HG03457 (cell line): Measurements from ENCODE around the gene GPS1.
A peak's percentile ranks its signal among the peaks of the same experiment; 100 is the strongest.

Source experiments
- ATAC-seq: cut with Tn5 transposase; IDR thresholded peaks from one replicate; pipeline ENCODE4 v1.9.1; 2021; ENCODE audit warnings: moderate number of reproducible peaks; ENCODE audit not compliant: unreplicated experiment

GPS1 gene

DNA sequence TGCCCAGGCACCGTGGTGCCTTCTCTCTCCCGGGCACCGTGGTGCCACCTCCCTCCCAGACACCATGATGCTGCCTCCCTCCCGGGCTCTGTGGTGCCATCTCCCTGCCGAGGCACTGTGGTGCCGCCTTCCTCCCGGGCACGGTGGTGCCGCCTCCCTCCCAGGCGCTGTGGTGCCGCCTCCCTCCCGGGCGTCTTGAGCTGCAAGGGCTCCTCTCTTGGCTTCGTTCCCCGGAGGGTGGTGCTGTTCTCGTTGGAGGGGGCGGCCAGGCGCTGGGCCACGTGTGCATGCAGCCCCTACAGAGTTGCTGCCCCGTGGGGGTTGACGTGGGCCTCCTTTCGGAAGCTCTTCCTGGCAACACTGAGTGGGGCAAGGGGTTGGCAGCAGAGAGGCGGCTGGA, 37.3 kb upstream of the GPS1 start:
- no peak for ATAC-seq

DNA sequence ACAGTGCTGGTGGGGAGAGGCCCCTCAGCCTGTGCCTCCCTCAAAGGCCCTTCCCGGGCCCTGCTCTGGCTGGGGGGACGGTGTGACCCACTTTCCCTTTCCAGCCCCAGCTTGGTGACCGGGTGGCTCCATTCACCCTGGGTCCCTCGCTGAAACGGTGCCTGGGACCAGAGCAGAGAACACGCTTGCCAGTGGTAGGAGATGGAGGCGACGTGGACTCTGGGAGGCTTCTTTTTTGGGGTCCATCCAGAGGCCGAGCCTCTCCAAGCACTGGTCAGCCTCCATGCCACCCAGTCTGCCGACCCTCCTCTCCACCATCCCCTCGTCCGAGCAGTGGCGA, 36.8 kb upstream of the GPS1 start:
- ATAC-seq, result no peak

DNA sequence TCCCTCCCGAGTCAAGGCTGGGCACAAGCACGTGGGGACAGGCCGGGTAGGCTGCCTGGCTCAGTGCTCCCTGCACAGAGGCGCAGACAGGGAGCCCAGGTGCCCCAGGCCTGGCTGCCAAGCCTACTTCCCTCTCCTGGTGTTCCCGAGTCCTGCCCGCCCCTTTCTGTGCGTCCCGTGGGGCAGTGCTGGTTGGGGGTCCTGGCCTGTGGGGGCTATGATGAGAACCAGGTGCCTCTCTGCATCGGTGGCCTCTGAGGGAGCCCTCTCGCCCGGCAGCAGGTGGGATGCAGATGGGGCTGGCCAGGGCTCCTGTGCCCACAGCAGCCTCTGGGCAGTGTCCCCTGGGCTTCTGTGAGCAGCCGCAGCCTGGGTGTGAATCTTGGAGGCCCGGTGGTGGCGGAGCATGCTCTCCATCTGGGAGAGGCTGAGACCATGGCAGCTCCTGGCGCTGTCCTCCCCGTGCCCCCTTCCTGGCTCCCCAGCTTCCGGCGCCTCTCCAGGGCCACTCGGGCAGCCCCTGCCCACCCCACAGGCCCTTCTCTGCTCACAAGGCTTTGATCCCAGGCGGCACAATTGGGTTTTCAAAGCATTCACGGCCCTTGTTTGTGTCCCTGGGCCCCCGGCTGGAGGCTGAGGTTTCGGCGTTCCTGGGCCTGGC, 36.3 kb upstream of the GPS1 start:
- no peak for ATAC-seq

DNA sequence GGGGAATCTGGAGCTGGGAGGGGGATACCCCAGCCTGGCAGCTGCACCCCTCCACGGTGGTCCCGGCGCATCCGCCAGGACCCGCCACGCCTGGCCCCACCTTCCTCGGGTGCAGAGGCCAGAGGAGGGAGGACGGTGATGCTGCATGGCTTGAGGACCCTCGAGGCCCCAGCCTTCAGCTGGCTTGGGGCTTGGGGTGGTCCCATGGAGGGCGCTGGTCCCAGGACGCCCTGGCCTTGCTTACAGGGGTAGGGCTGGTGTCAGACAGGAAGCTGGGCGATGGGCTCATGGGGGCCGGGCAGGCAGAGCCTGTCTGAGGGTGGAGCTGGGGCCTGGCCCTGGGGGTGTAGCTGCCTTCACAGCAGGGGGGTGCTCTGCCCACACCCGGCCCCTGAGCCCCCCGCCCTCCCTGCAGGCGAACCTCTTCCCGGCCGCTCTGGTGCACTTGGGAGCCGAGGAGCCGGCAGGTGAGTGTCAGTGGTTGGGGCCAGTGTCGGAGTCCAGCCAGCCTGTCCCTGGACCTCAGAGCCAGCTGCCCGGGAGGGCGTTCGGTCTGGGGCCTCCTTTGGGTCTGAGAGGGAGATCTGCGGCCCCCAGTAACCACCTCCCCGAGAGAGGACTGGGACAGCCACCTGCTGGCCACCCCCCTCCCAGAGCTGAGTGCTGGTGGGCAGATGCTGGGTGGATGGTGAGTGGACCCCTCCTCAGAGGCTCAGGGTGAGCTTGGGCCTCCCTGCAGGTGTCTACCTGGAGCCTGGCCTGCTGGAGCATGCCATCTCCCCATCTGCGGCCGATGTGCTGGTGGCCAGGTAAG, 35.4 kb upstream of the GPS1 start:
- no peak for ATAC-seq

DNA sequence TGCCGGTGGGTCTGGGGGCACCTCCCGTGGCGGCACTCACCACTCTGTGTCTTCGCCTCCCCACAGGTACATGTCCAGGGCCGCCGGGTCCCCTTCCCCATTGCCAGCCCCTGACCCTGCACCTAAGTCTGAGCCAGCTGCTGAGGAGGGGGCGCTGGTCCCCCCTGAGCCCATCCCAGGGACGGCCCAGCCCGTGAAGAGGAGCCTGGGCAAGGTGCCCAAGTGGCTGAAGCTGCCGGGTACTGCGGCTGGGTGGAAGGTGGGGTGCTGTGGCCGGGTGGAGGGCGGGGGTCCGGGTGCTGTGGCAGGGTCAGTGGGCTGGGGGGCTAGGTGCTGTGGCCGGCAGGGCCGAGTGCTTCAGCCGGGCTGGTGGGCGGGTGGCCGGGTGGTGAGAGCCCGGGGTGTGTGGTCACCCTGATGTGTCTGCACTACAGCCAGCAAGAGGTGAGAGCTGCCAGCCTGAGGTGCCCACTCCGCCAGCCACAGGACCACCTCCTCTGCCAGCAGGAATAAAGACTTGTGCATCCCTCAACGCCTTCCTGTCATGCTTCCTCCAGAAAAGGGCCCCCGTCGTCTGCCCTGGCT, 34.7 kb upstream of the GPS1 start:
- ATAC-seq, result no peak

DNA sequence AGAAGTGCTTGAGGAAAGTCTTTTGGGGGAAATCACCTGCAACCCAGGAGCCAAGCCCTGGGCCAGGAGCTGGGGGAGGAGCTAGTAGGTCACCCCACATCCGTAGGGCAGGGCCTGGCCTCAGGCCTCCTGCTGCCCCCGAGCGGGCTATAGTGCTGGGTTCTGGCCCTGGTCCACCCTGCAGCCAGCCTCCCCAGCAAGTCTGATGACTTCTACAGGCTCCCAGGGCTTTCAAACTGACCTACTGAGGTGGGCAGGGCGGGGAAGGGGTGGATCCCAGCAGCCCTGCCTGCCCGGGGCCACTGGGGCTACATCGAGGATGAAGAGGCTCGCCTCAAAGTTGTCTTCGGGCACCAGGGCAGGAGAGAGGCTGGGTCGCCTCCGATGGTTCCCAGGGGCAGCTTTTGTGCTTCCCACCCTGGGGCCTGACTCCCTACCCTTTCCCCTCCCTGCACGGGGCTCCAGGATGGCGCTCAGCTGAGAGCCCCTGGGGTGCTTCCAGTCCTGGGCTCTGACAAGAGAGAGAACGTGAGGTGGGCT, 34.0 kb upstream of the GPS1 start:
- ATAC-seq, result no peak

DNA sequence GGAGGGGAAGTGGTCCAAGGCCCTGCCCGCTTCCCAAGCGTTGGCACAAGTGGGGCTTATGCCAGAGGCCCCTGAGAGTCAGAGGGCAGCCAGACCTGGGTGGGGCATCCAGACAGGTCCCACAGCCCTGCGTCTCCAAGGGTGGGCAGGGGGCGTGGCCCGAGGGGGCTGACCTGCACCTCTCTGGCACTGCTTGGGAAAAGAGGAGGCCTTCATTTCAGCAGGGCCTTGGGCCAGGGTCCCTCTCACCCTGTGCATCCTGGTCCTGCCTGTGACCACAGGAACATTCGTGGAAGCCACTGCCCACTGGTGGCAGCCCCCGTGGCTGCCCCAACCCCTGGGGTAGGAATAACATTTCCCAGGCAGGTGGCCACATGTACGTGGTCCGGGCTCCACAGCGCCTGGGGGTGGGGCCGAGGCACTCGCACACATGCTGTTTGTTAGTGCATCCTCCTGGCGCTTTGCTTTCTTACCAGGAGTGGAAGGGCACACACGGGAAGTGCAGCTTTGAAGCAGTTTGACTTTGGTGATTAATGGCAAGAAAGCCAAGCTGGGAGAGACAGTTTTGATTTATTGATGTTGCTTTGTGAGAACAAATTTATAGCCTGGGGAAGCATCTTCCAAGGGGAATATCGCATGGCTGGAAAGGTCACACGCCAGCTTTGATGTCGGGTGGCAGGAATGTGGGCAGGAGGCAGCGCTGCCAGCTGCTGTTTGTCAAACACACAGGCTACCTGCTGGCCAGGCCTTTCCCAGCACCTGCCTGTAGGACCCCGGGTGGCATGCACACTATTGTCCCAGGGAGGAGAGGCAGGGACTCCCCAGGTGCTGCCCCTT, 33.3 kb upstream of the GPS1 start:
- no peak for ATAC-seq

DNA sequence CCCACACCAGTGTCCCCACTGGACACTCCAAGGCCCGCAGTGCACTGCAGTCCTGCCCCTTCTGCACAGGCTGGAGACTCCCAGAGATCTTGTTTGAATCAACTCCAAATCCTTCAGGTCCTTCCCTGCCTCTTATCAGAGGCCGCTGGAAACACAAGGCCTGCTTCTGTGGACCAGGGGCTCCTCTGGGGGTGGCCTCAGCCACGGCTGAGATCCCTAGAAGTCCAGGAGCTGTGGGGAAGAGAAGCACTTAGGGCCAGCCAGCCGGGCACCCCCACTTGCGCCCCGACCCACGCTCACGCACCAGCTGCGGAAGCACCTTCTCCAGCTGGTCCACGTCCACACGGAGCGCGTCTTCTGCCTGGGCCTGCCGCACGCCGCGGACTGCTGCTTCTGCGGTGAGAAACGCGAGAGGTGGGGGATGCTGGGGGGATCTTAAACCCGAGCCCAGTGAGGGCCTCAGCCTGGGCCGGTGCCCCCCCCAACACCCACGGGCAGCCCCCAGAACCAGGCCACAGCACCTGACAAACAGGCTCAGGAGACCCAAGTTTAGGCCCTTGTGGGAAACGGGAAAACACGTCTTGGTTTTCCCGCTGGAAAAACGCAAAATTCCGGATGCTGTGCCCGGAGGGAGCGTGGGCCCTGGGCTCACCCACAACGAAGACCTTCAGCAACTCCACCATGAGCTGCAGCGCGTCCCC, 32.6 kb upstream of the GPS1 start:
- ATAC-seq, result no peak

DNA sequence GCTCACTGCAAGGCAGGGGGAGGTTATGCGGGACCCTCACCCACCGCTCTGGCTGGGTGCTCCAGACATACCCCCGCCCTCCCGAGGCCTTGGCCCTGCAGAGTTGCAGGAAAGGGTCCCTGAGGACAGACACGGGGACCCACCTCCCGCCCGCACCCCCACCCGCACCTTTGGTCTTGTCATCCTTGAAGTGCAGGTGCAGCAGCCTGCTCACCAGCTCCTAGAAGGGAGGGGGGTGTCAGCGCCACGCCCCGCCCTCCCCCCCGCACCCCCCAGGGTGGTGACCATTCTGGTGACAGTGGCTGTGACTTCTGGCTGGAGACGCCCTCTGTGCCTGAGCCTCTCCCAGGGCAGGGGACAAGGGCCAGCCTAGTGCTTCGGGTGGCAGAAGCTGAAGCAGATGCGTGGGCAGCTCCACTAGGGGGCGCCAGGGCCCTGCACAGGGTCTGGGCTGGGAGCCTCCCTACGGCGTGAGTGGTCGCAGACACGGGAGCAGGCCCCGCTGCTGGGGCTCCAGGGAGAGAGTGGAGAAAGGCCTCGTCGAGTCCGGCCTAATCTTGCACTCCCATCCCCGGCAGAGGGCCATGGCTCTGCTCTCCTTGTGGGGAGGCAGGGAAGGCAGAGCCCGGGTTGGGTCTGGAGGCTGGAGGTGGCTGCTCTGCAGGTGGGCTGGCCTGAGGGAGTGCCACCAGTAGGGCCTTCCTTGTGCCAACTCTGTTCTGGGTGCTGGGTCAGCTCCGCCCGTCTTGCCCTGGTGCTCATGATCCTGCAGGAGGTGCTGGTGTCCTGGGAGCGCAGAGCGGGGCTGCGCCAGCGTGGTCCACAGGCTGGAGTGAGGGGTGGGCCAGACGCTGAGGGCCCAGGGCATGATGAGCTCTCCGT, 31.8 kb upstream of the GPS1 start:
- ATAC-seq, result no peak

DNA sequence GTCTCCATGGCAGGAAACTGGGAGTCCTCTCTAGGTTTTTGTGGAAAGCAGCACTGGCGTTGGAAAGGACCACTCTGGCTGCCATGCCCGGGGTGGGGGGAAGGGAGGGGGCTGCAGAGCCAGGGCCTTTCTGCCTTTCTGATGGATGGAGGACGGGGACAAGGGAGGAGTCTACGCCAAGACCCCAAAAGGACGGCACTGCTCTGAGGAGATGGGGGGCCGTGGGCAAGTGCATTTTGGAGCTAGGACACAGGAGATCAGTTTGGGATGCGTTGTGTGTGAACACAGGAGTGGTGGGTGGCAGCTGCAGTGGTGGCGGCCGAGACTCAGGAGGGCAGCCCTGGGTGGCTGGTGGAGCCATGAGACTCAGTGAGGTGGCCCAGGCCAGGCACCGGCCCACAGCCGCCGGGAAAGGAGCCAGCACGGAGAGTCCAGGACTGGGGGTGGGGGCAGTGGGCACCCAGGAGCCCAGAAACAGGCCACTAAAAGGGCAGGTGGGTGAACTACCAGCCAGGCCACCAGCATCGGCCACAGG, 31.1 kb upstream of the GPS1 start:
- ATAC-seq, result no peak

DNA sequence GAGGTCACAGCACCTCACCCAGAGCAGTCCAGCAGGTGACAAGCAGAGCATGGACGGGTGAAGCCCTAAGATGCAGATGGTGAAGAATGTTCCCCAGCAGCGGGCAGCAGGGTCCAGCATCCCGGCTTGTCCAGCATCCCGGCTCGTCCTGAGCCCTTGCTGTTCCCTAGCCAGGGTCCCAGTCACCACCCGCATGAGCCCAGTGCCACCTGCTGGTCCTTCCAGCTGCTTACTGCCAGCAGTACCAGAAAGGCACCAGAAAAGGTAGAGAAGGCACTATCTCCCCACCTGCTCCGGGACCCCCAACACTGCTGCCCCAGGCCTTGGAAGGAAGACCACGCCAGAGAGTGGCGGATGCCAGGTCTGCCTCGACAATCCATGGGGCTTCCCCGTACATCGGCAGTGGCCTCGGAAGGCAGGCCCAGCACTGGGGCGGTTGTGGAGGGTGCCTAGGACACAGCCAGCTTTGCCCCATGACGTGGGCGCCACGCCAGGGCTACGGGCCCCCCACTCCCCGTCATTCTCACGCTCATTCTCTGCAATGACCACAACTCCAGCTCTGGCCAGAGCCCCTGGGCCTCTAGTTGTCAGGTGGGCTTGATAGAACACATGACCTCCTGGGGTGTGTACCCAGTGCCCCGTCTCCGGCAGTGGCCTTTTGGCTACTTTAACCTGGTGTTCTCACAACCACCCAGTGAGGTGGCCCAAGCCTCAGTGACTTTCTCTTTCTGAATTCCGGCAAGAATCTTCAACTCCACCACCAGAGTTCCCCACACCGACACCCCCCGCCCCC, 30.4 kb upstream of the GPS1 start:
- no peak for ATAC-seq

DNA sequence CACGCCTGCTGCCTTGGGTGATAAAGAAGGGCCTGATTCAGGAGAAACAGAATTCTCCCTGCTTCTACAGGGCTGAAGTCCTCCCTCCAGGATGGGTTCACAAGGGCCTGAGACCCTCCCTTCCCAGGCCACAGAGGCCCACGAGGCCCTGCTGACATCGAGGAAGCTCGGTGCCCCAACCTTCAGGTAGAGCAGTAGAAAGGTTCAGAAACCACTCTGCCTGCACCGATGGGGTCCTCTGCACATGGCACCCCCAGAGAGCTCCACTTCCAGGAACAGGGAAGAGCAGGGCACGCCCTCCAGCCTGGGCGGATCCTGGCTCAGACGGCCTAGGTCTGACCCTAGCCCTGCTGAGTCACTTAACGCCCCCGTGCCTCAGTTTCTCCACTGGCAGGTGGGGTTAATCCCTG, 29.8 kb upstream of the GPS1 start:
- ATAC-seq, result no peak

DNA sequence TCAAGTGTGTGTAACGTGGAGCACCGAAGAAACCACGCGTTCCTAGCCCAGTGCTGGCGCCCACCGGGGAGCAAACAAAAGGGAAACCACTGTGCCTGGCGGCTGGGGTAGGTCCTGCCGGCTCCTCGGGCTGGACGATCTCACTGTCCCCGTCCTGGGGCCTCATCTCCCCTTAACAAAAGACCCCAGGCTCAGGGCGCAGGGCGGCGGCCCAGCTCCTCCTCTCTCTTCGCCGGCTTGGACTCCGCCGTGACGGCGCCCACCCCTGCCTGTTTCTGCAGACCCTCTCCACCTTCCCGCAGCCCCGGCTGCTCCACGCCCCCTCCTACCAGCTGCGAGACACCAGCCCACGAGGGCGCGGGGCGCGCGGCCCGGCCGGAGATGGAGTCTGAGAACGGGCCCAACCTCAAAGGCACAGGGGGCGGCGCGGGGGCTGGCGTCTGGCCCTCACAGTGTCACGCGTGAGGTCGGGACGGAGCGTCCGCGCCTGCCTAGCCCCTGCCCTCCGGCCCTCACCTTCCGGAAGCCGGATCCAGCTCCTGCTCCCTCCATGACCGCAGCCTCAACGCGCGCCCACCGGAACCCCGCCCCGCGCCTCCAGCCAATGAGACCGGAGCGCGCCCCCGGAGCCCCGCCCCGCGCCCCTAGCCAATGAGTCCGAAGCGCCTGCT, 29.3 kb upstream of the GPS1 start, which contains the start of gene CENPX:
Gene CENPX, minus strand, starts transcription at position 569 of the 671 bp plus-strand sequence. Its CDS starts 17 bp downstream, at position 552.
- ATAC-seq, result peak; percentile 48

DNA sequence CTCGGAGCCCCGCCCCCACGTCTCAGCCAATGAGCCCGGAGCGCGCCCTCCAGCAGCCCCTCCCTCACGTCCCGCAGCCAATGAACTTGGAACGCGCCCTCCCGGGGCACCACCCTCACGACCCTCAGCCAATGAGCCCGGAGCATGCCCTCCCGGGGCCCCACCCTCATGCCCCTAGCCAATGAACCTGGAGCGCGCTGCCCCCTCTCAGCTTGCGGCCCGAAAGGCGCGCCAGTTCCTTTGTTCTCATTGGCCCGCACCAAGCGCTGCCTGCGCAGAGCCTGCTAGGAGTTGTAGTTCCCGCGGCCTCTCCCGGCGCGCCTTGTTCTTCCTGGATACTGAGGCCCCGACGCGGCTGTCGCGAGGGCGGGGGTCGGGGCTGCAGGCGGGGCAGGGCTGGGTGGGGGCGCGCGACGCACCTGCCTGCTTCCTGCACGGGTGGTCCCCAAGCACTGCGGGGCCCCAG, 28.7 kb upstream of the GPS1 start, which contains the start of gene LRRC45:
Gene LRRC45, plus strand, starts transcription at position 325 of the 466 bp plus-strand sequence. CDS start 339 bp downstream, outside the sequence.
- peak; percentile 62 for ATAC-seq

DNA sequence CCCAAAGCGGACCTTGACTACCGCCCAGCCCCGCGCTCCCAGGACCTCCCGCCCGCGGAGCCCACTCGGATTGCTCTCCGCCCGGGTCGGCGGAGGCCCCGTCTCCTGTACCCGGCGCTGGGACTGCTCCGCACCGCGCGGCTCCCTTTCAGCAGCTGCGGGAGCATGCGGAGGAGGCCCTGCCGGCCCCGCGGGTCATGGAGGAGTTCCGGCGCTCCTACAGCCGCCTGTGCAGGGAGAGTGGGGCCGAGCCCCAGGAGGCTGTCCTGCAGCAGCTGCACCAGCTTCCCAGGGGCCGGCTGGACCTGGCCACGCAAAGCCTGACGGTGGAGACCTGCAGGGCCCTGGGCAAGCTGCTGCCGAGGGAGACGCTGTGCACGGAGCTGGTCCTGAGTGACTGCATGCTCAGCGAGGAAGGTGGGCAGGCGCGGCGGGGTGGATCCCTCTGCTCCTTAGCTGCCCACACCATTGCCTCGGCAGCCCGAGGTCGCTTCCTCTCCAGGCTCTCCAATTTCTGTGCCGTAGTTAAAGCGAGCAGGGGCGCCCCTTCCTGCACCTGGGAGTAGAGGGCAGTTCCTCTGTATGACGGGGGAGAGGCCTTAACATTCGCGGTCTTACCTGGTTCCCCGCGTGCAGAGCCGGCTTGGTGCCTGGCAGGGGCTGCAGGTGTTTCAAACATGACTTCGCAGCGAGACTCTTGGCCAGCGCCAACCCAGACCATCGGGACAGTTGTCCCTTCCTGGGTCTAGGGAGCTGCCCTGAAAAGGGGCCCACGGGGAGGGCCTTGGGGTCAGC, 28.1 kb upstream of the GPS1 start:
- ATAC-seq, result no peak

DNA sequence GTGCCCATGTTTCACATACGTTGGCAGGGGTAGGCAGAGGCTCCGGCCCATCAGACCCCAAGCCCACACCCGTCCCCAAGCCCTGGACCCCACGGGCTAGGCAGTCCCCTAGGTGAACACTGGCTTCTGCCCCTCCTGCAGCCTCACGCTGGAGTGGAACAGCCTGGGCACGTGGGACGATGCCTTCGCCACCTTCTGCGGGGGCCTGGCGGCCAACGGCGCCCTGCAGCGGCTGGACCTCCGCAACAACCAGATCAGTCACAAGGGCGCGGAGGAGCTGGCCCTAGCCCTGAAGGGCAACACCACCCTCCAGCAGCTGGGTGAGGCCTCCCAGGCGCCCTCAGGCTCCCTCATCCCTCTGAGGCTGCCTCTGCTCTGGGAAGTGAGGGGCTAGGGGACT, 26.8 kb upstream of the GPS1 start:
- no peak for ATAC-seq
